Endothelial cell of umbilical vein (primary cell): ENCODE measurements around the gene SH3PXD2A.

Experiments used
- CTCF ChIP-seq, 2 donors: IDR thresholded peaks; 1 replicate in 1 of 2; 2 replicates in 1 of 2; pipeline ENCODE4 v1.5.1; 2011; ENCODE audit warnings: low read length in 2 of 2, mild to moderate bottlenecking in 2 of 2, moderate library complexity in 2 of 2, control low read depth in 1 of 2, inconsistent platforms in 1 of 2, low read depth in 1 of 2; ENCODE audit not compliant: insufficient read depth in 1 of 2; ENCODE audit errors: extremely low read depth in 1 of 2
- EZH2 ChIP-seq: IDR thresholded peaks from 2 replicates; pipeline ENCODE4 v1.6.1; 2012; ENCODE audit warnings: borderline replicate concordance, low read depth, mild to moderate bottlenecking, moderate library complexity, low read length, inconsistent platforms; ENCODE audit not compliant: severe bottlenecking
- FOS ChIP-seq: IDR thresholded peaks from 2 replicates; pipeline ENCODE4 v1.6.1; 2011; ENCODE audit warnings: mild to moderate bottlenecking, low read length, moderate library complexity, borderline replicate concordance; ENCODE audit not compliant: insufficient read depth
- MAX ChIP-seq: IDR thresholded peaks from 2 replicates; pipeline ENCODE4 v1.6.1; 2011; ENCODE audit not compliant: insufficient read depth, insufficient read length
- POLR2A ChIP-seq: IDR thresholded peaks from 2 replicates; pipeline ENCODE4 v1.6.1; 2012; ENCODE audit warnings: low read depth, mild to moderate bottlenecking, control low read depth, low read length
- POLR2AphosphoS5 ChIP-seq: IDR thresholded peaks from 2 replicates; pipeline ENCODE4 v1.6.1; 2012; ENCODE audit warnings: low read depth, mild to moderate bottlenecking, control low read depth, low read length, moderate library complexity; ENCODE audit not compliant: insufficient read depth

- no peak for TF ChIP-seq POLR2A
- TF ChIP-seq CTCF (IDR thresholded peaks at IDR 0.05; ENCODE audit: extremely low read depth in 1 of 2, insufficient read depth in 1 of 2, low read depth in 1 of 2, low read length in 2 of 2) = no peak
- no peak for TF ChIP-seq FOS
- TF ChIP-seq EZH2 = no peak
- TF ChIP-seq MAX = no peak
- TF ChIP-seq POLR2AphosphoS5 = no peak
Observed at GRCh38 chr10:103648251-103648635, 207.1 kb downstream of the SH3PXD2A start.
